Neutrophil (primary cell): Measurements from ENCODE around the gene ARV1.
A peak's percentile ranks its signal among the peaks of the same experiment; 100 is the strongest.

Experiments
- H3K27ac ChIP-seq: fragments of 200-600 bp; sonication (generic); 2 replicates; pipeline ENCODE4 v1.5.1; 2016; ENCODE audit warnings: mild to moderate bottlenecking, moderate library complexity
- H3K27me3 ChIP-seq: fragments of 200-600 bp; sonication (generic); 2 replicates; pipeline ENCODE4 v1.6.0; 2016; ENCODE audit warnings: mild to moderate bottlenecking
- H3K36me3 ChIP-seq: fragments of 200-600 bp; sonication (generic); 2 replicates; pipeline ENCODE4 v1.5.1; 2017
- H3K4me1 ChIP-seq, 2 experiments: fragments of 200-600 bp in 1 of 2; sonication (generic) in 1 of 2; 1 replicate in 1 of 2; 2 replicates in 1 of 2; pipeline versions ENCODE4 v1.5.1 to v1.6.1; 2013 to 2016; ENCODE audit warnings: low read depth in 1 of 2, low read length in 1 of 2, mild to moderate bottlenecking in 1 of 2, moderate library complexity in 1 of 2; ENCODE audit not compliant: control insufficient read depth in 1 of 2, insufficient read depth in 1 of 2
- H3K4me3 ChIP-seq, 2 experiments: fragments of 200-600 bp in 1 of 2; sonication (generic) in 1 of 2; 1 replicate in 1 of 2; 2 replicates in 1 of 2; pipeline ENCODE4 v1.5.1; 2013 to 2016; ENCODE audit warnings: low read depth in 1 of 2, low read length in 1 of 2, mild to moderate bottlenecking in 1 of 2, moderate library complexity in 1 of 2
- H3K9me3 ChIP-seq: fragments of 200-600 bp; sonication (generic); 2 replicates; pipeline ENCODE4 v1.5.1; 2016
- CTCF ChIP-seq: fragments of 200-600 bp; sonication (generic); IDR thresholded peaks from 2 replicates; pipeline ENCODE4 v1.5.1; 2016; ENCODE audit warnings: antibody characterized with exemption

Gene ARV1

DNA sequence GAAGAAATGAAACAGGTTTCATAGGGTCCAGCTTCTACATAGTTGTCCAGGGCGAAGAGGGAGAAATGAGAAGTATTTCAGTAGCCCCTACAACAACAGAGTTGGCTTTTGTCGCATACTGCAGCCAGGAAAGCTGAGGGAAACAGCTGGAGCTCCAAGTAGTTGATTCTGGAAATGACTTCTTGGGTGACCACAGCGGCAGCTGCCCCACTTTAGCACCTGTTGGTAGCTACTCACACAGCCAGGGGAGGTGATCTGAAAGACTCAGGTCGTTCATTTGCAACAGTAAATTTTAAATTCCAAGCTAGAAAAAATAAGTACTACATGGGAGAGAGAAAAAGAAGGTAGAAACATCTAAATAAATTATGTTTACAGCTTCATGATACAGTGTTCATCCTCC is 2.5 kb upstream of the ARV1 start:
- Histone ChIP-seq H3K27me3 (no peaks in the 10 kb centered on the region), H3K27ac (peak overlapping the region; percentile 80), H3K36me3 (peaks cover 4% of the 10 kb centered on the region), H3K9me3 (no peaks in the 10 kb centered on the region), H3K4me3 (peak overlapping the region in 1 of 2 experiments; percentile 68), H3K4me1 (peaks cover 58 to 59% of the 10 kb centered on the region in 2 experiments)
- no peak for TF ChIP-seq CTCF

- Histone ChIP-seq H3K9me3 (no peaks in the 10 kb centered on the region), H3K27ac (peak overlapping the region; percentile 80), H3K27me3 (no peaks in the 10 kb centered on the region), H3K4me3 (peak overlapping the region; percentile 68 to 69), H3K36me3 (peaks cover 4% of the 10 kb centered on the region), H3K4me1 (peaks cover 51 to 53% of the 10 kb centered on the region in 2 experiments)
- no peak for TF ChIP-seq CTCF
Measured at GRCh38 chr1:230976825-230977747, 1.8 kb upstream of the ARV1 start.

DNA sequence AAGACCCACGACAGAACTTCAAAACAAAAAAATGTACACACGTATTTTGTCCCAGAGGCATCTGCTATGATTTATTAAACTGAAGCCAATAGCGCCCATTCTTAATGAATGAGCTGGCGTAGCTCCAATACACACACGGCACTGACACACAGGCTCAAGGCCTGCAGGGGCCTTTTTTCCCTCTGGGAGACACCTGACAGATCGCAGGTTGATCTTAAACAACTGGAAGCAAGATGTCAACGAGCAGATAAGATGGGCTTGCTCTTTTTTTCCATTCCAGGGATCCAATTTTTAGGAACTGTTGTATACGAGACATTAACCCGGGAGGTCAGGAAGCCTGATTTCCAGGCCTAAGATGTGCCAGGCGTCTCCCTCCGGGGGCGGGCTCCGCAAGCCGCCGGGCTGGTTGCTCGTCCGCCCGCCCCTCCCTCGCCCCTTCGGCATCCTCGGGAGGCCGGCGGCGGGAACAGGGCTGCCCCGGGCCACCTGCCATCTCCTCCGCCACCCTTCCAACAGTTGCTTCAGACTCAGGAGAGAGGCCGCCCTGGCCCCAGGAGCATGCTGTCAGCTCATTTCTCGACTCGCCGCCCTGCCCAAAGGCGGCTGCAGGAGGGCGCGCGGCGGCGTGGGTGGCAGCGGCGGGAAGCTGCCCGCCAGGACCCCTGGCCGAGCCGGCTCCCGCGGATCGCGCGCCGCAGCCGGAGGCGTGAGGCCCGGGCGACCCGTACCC is 968 bp upstream of the ARV1 start:
- H3K27ac ChIP-seq, result peak overlapping the region; percentile 80
- H3K9me3 ChIP-seq, result no peaks in the 10 kb centered on the region
- peak overlapping the region; percentile 68 to 69 for H3K4me3 ChIP-seq
- H3K27me3 ChIP-seq, result no peaks in the 10 kb centered on the region
- no peak for TF ChIP-seq CTCF
- H3K4me1 ChIP-seq, result peaks cover 43 to 45% of the 10 kb centered on the region in 2 experiments
- H3K36me3 ChIP-seq, result peaks cover 4% of the 10 kb centered on the region

DNA sequence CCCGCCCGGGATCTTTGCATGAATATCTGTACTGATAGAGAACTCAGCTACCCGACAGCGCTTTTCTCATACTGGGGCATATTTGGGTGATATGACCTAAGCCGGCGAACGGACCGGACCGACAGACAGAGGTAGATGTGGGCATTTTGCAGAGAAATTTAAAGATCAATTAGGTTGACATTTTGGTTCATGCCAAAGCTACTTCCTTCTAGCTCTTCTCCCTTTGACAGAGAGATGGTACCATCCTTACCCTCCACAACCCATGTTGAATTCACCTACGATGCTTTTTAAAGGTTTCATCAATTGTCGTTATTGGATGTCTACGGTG is 459 bp downstream of the ARV1 start:
- peaks cover 4% of the 10 kb centered on the region for H3K36me3 ChIP-seq
- no peaks in the 10 kb centered on the region for H3K27me3 ChIP-seq
- no peaks in the 10 kb centered on the region for H3K9me3 ChIP-seq
- peak overlapping the region; percentile 68 to 69 for H3K4me3 ChIP-seq
- no peak for TF ChIP-seq CTCF
- H3K27ac ChIP-seq, result peak overlapping the region; percentile 80
- peaks cover 33 to 36% of the 10 kb centered on the region in 2 experiments for H3K4me1 ChIP-seq

DNA sequence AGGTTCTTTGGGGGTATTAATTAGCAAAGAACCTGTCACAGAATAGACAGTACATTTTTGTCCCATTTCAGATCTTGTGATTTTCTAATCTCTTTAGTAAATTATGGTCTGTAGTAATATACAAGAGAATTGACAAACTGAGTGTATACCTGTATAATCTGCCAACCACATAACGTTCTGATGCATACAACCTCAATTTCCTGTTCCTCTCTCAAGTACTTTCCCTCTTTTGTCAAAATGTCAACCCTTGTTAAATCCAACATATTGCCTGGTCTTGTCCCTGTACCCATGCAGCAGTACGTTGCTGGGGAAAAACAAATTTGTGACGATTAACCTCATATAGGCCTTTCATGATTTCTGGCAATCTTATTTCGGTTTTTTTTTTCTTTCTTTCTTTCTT is 1.1 kb downstream of the ARV1 start:
- peak overlapping the region in 1 of 2 experiments; percentile 69 for H3K4me3 ChIP-seq
- peaks cover 4% of the 10 kb centered on the region for H3K36me3 ChIP-seq
- H3K27me3 ChIP-seq, result no peaks in the 10 kb centered on the region
- H3K9me3 ChIP-seq, result no peaks in the 10 kb centered on the region
- peak overlapping the region; percentile 80 for H3K27ac ChIP-seq
- peaks cover 33 to 36% of the 10 kb centered on the region in 2 experiments for H3K4me1 ChIP-seq
- no peak for TF ChIP-seq CTCF
